H1 (cell line): ENCODE data around the gene KNDC1. TPM values are rescaled to one million over a fixed set of nuclear protein-coding genes. Genes with fewer than 3 reads are reported as not detected.

Experiments
- CTCF ChIA-PET: fragments of 300-600 bp; sonication (Branson Sonifier 250); formaldehyde crosslinking; loops from one replicate; lab custom pipeline; 2021; ENCODE audit not compliant: partially characterized antibody; lab: Charles Lee
- POLR2A ChIA-PET: fragments of 300-600 bp; sonication (Branson Sonifier 250); formaldehyde crosslinking; loops from one replicate; lab custom pipeline; 2021; ENCODE audit warnings: inconsistent platforms; ENCODE audit not compliant: partially characterized antibody; lab: Charles Lee
- DNase-seq, 2 experiments: peaks; one replicate each; pipeline versions ENCODE4 v3.0.0 to v3.0.0-alpha.2; 2010 to 2022; ENCODE audit warnings: low spot score in 2 of 2, low read depth in 1 of 2, mixed read lengths in 1 of 2
- FAIRE-seq: peaks from 2 replicates; lab custom pipeline; 2011; peaks lifted over from hg19 to GRCh38; lab: Jason Lieb, UNC
- H2AFZ ChIP-seq: 2 replicates; pipeline ENCODE4 v1.8.1; 2012; ENCODE audit warnings: low read length, inconsistent platforms
- H2AK5ac ChIP-seq: 2 replicates; pipeline ENCODE4 v1.6.1; 2013; ENCODE audit warnings: low read depth, low read length
- H2BK120ac ChIP-seq: replicated peaks from 2 replicates; pipeline ENCODE3; 2013; ENCODE audit warnings: low read depth, low read length, inconsistent platforms
- H2BK12ac ChIP-seq: 2 replicates; pipeline ENCODE4 v1.6.1; 2013; ENCODE audit warnings: low read depth, low read length
- H2BK15ac ChIP-seq: 2 replicates; pipeline ENCODE4 v1.6.1; 2013; ENCODE audit warnings: low read length
- H2BK20ac ChIP-seq: 2 replicates; pipeline ENCODE4 v1.6.1; 2013; ENCODE audit warnings: low read length
- H2BK5ac ChIP-seq: 2 replicates; pipeline ENCODE4 v1.6.1; 2013; ENCODE audit warnings: low read depth, low read length
- H3K14ac ChIP-seq: 2 replicates; pipeline ENCODE4 v1.6.1; 2013; ENCODE audit warnings: inconsistent platforms; ENCODE audit not compliant: insufficient read length
- H3K18ac ChIP-seq: 2 replicates; pipeline ENCODE4 v1.6.1; 2013; ENCODE audit warnings: low read length; ENCODE audit errors: extremely low read depth
- H3K23ac ChIP-seq: 2 replicates; pipeline ENCODE4 v1.6.1; 2013; ENCODE audit warnings: inconsistent platforms; ENCODE audit not compliant: insufficient read length
- H3K23me2 ChIP-seq: 2 replicates; pipeline ENCODE4 v1.6.1; 2013; ENCODE audit warnings: low read depth, low read length
- H3K27ac ChIP-seq: 2 replicates; pipeline ENCODE4 v1.6.1; 2011; ENCODE audit warnings: low read depth, low read length, inconsistent platforms
- H3K27me3 ChIP-seq, 4 experiments: replicated peaks in 1 of 4; 1 replicate in 1 of 4; 2 replicates in 3 of 4; pipeline versions ENCODE4 v1.6.1 to v1.8.1; 2011 to 2013; ENCODE audit warnings: low read length in 3 of 4, mild to moderate bottlenecking in 3 of 4, inconsistent platforms in 2 of 4, mixed read lengths in 2 of 4, moderate library complexity in 1 of 4; ENCODE audit not compliant: control insufficient read depth in 3 of 4, insufficient read depth in 3 of 4; ENCODE audit errors: extremely low read depth in 1 of 4
- H3K36me3 ChIP-seq, 4 experiments: 2 replicates each; pipeline versions ENCODE4 v1.6.1 to v1.8.1; 2011 to 2013; ENCODE audit warnings: mild to moderate bottlenecking in 4 of 4, low read length in 3 of 4, moderate library complexity in 2 of 4, control low read depth in 1 of 4, inconsistent platforms in 1 of 4; ENCODE audit not compliant: insufficient read depth in 4 of 4, control insufficient read depth in 2 of 4
- H3K4ac ChIP-seq: replicated peaks from 2 replicates; pipeline ENCODE3; 2013; ENCODE audit warnings: low read length, low read depth, mixed read lengths, inconsistent platforms; ENCODE audit not compliant: insufficient read length
- H3K4me1 ChIP-seq, 4 experiments: replicated peaks in 1 of 4; 1 replicate in 1 of 4; 2 replicates in 3 of 4; pipeline versions ENCODE4 v1.6.1 to v1.8.1; 2011 to 2013; ENCODE audit warnings: low read length in 3 of 4, inconsistent platforms in 2 of 4, mixed read lengths in 1 of 4; ENCODE audit not compliant: insufficient read depth in 4 of 4, control insufficient read depth in 3 of 4
- H3K4me2 ChIP-seq, 2 experiments: 2 replicates each; pipeline versions ENCODE4 v1.6.1 to v1.8.1; 2011 to 2013; ENCODE audit warnings: low read depth in 2 of 2, low read length in 2 of 2, control low read depth in 1 of 2, inconsistent platforms in 1 of 2, mild to moderate bottlenecking in 1 of 2; ENCODE audit not compliant: insufficient read depth in 1 of 2
- H3K4me3 ChIP-seq, 4 experiments: fragments of 200-600, 300-600 bp in 1 of 4; sonication (generic), shearing (Covaris generic), sonication (Bioruptor Twin) in 1 of 4; 2 replicates each; pipeline versions ENCODE4 v1.5.1 to v1.8.1; 2011 to 2016; ENCODE audit warnings: low read length in 4 of 4, low read depth in 3 of 4, control low read depth in 2 of 4, inconsistent platforms in 2 of 4, mild to moderate bottlenecking in 2 of 4, mixed read lengths in 1 of 4, moderate library complexity in 1 of 4; ENCODE audit not compliant: insufficient read depth in 2 of 4; ENCODE audit errors: extremely low read depth in 1 of 4
- H3K56ac ChIP-seq: replicated peaks from 2 replicates; pipeline ENCODE3; 2013; ENCODE audit warnings: low read depth, mild to moderate bottlenecking, mixed read lengths, low read length, inconsistent platforms; ENCODE audit not compliant: insufficient read length
- H3K79me1 ChIP-seq: 2 replicates; pipeline ENCODE4 v1.6.1; 2013; ENCODE audit warnings: low read depth, low read length, control low read depth
- H3K79me2 ChIP-seq, 2 experiments: 2 replicates each; pipeline versions ENCODE4 v1.6.1 to v1.8.1; 2012 to 2013; ENCODE audit warnings: low read length in 2 of 2, mild to moderate bottlenecking in 2 of 2, inconsistent platforms in 1 of 2; ENCODE audit not compliant: insufficient read depth in 2 of 2, control insufficient read depth in 1 of 2
- H3K9ac ChIP-seq, 4 experiments: replicated peaks in 1 of 4; 1 replicate in 1 of 4; 2 replicates in 3 of 4; pipeline versions ENCODE4 v1.6.1 to v1.8.1; 2011 to 2013; ENCODE audit warnings: low read depth in 3 of 4, low read length in 3 of 4, control low read depth in 2 of 4, mild to moderate bottlenecking in 2 of 4, moderate library complexity in 2 of 4, inconsistent platforms in 1 of 4; ENCODE audit errors: extremely low read depth in 1 of 4
- H3K9me3 ChIP-seq, 2 experiments: 2 replicates each; pipeline versions ENCODE4 v1.6.1 to v1.8.1; 2012 to 2013; ENCODE audit warnings: mild to moderate bottlenecking in 2 of 2, moderate library complexity in 2 of 2, control low read depth in 1 of 2, inconsistent platforms in 1 of 2, low read depth in 1 of 2, low read length in 1 of 2, mixed read lengths in 1 of 2; ENCODE audit not compliant: insufficient read depth in 2 of 2
- H4K20me1 ChIP-seq, 2 experiments: replicated peaks in 1 of 2; 2 replicates each; pipeline versions ENCODE3 to v1.8.1; 2011 to 2013; ENCODE audit warnings: inconsistent platforms in 2 of 2, low read length in 2 of 2, mild to moderate bottlenecking in 1 of 2; ENCODE audit not compliant: insufficient read depth in 2 of 2, control insufficient read depth in 1 of 2
- H4K5ac ChIP-seq: 2 replicates; pipeline ENCODE4 v1.6.1; 2013; ENCODE audit warnings: low read length, low read depth, mixed read lengths, inconsistent platforms; ENCODE audit not compliant: insufficient read length
- H4K8ac ChIP-seq: 2 replicates; pipeline ENCODE4 v1.8.0; 2013; ENCODE audit warnings: mild to moderate bottlenecking, moderate library complexity, low read length, inconsistent platforms; ENCODE audit not compliant: insufficient read depth; ENCODE audit errors: extremely low read depth
- H4K91ac ChIP-seq: replicated peaks from 2 replicates; pipeline ENCODE3; 2013; ENCODE audit warnings: low read length, mixed read lengths, inconsistent platforms; ENCODE audit not compliant: insufficient read length
- BCL11A ChIP-seq, 2 experiments: IDR thresholded peaks; one replicate each; pipeline ENCODE4 v1.6.1; 2011; ENCODE audit warnings: low read depth in 2 of 2, low read length in 2 of 2, mild to moderate bottlenecking in 2 of 2
- BRCA1 ChIP-seq: IDR thresholded peaks from 2 replicates; pipeline ENCODE4 v1.6.1; 2012; ENCODE audit warnings: low read depth, low read length, improper control_type of control experiment
- CBX5 ChIP-seq: fragments of 300-800, 300-1000 bp; sonication (generic); IDR thresholded peaks from 2 replicates; pipeline ENCODE4 v1.7.1; 2016; ENCODE audit warnings: antibody characterized with exemption, low read length, low read depth
- CHD1 ChIP-seq: IDR thresholded peaks from 2 replicates; pipeline ENCODE4 v1.6.1; 2012; ENCODE audit warnings: low read depth, low read length, improper control_type of control experiment
- GTF2F1 ChIP-seq: IDR thresholded peaks from 2 replicates; pipeline ENCODE4 v1.6.1; 2012; ENCODE audit warnings: low read depth, low read length, improper control_type of control experiment, borderline replicate concordance
- HDAC6 ChIP-seq: IDR thresholded peaks from one replicate; pipeline ENCODE4 v1.7.1; 2012; ENCODE audit warnings: low read depth, mild to moderate bottlenecking, inconsistent platforms, low read length, moderate library complexity
- KDM5A ChIP-seq: fragments of 200-600 bp; IDR thresholded peaks from 2 replicates; pipeline ENCODE4 v1.7.1; 2012; ENCODE audit warnings: mild to moderate bottlenecking, low read length, inconsistent platforms, mixed read lengths
- NRF1 ChIP-seq: IDR thresholded peaks from 2 replicates; pipeline ENCODE4 v1.6.1; 2011; ENCODE audit warnings: mild to moderate bottlenecking, low read depth, low read length, improper control_type of control experiment
- POLR2AphosphoS5 ChIP-seq: IDR thresholded peaks from 2 replicates; pipeline ENCODE4 v1.6.1; 2011; ENCODE audit warnings: low read depth, low read length
- SIX5 ChIP-seq: IDR thresholded peaks from 2 replicates; pipeline ENCODE4 v1.6.1; 2011; ENCODE audit warnings: mild to moderate bottlenecking, low read depth, low read length
- SP4 ChIP-seq: IDR thresholded peaks from 2 replicates; pipeline ENCODE4 v1.6.1; 2012; ENCODE audit warnings: low read length, inconsistent platforms
- SUZ12 ChIP-seq: fragments of 200-600 bp; sonication (generic); IDR thresholded peaks from 2 replicates; pipeline ENCODE4 v1.6.1; 2012; ENCODE audit warnings: mild to moderate bottlenecking, inconsistent platforms, low read length, moderate library complexity, mixed read lengths
- YY1 ChIP-seq: IDR thresholded peaks from 2 replicates; pipeline ENCODE4 v1.6.1; 2011; ENCODE audit warnings: low read depth, mild to moderate bottlenecking, low read length
- WGBS, 2 experiments: shearing (Covaris generic) in 1 of 2; methylation state at CpG; one replicate each; pipeline versions ENCODE4 v1.1.6 to v1.1.7; 2013 to 2015; ENCODE audit warnings: low lambda C conversion rate in 2 of 2, mixed read lengths in 2 of 2, inconsistent platforms in 1 of 2, low coverage in 1 of 2, missing lambda C conversion rate in 1 of 2; ENCODE audit not compliant: insufficient replicate concordance in 2 of 2, insufficient coverage in 1 of 2, insufficient read length in 1 of 2; ENCODE audit errors: extremely low coverage in 1 of 2, missing lambda C conversion rate in 1 of 2; 5-methylcytosine and 5-hydroxymethylcytosine counted together
- polyA plus RNA-seq, 7 experiments: library from polyadenylated mRNA; depleted of rRNA in 3 of 7; stranded (reverse) in 5 of 7; unstranded in 2 of 7; fragments of >200 nt in 5 of 7; fragments of 200-250 nt in 2 of 7; gene quantifications; 1 replicate in 5 of 7; 2 replicates in 1 of 7; 4 replicates in 1 of 7; pipeline versions ENCODE4 v1.2.1 to v1.2.3, GENCODE V29; 2011 to 2013; ENCODE audit warnings: missing spikeins in 2 of 7, mixed read lengths in 2 of 7
- total RNA-seq: library from RNA; stranded (reverse); fragmentation: NEBNext Ultra II Directional; extraction: Animal tissue kit (Norgen Biotek cat#: 25700); gene quantifications from 2 replicates; pipeline ENCODE4 v1.2.1, GENCODE V29; 2021
- TF ChIP-seq, protein P1 (sequence below): IDR thresholded peaks from 2 replicates; pipeline ENCODE4 v1.6.1; 2012; ENCODE audit warnings: inconsistent platforms

Gene KNDC1
- total and polyA plus RNA-seq, 2 of the 8 experiments (the other 6 are each of a cell fraction or from before 2014, with no cell fraction given), result 7.5 to 16.7 TPM

DNA sequence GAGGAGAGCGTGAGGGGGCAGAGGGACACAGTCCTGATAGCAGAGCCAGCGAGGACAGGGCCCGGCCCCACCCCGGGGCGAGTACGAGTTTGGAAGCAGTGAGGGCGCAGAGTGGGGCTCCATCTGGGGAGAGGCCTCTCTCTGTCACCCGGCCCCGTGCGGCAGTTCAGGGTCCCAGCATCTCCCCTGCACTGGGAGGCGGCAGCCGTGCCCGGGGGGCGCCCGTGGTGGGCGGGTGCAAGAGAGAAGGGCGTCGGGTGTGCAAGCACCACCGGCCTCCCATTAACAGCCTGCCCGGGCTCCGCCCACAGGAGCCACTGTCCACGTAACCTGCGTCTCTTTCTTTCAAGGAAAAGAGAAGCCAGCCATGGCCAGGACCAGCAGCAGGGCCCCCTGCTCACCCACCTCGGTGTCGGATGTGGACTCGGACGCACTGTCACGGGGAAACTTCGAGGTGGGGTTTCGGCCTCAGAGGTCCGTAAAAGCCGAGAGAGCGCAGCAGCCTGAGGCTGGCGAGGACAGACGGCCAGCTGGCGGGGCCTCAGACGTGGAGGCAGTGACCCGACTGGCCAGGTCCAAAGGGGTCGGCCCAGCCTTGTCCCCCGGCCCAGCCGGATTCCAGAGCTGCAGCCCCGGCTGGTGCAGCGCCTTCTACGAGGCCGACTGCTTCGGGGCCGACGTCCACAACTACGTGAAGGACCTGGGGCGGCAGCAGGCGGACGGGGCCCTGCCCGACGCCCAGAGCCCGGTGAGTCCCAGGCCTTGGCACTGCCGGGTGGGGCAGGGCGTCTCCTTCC lies 41.3 kb downstream of the KNDC1 start:
- DNase-seq (no peak), FAIRE-seq (no peak)
- Histone ChIP-seq H2BK12ac (no peak overlapping the region), H4K20me1 (peaks cover 0 to 2% of the 10 kb centered on the region in 2 experiments), H3K23me2 (no peaks in the 10 kb centered on the region), H3K56ac (no peak overlapping the region), H2BK120ac (no peak overlapping the region), H4K5ac (no peak overlapping the region), H3K4me1 (no peaks in the 10 kb centered on the region), H2BK20ac (no peak overlapping the region), H3K9ac (no peak overlapping the region), H3K27me3 (no peaks in the 10 kb centered on the region), H2AK5ac (no peak overlapping the region), H3K4ac (no peak overlapping the region), H3K9me3 (no peaks in the 10 kb centered on the region), H2AFZ (no peak overlapping the region), H2BK5ac (no peak overlapping the region), H3K27ac (no peak overlapping the region), H2BK15ac (no peak overlapping the region), H3K4me3 (no peak overlapping the region), H3K79me1 (no peaks in the 10 kb centered on the region), H3K4me2 (no peak overlapping the region), H3K18ac (no peak overlapping the region), H3K14ac (no peak overlapping the region), H3K36me3 (peaks cover 0 to 10% (median 0%) of the 10 kb centered on the region in 4 experiments; a peak in 2 of 8 replicates), H3K23ac (no peak overlapping the region), H3K79me2 (no peaks in the 10 kb centered on the region), H4K91ac (no peak overlapping the region), H4K8ac (no peak overlapping the region)
- CTCF ChIA-PET, result interaction anchor here (0.6 to 1.3 kb wide), 2 partner anchors 58 to 261 kb away, joined by 3 to 5 read pairs; no protein-coding TSS in a partner anchor
- POLR2A ChIA-PET, result no interaction called here
- 91% methylated on average over 44 of the region's 57 CpGs; no CpG with 5 or more reads in 1 of the 2 experiments for WGBS, 2 experiments
- no peak for TF ChIP-seq BRCA1
- no peak for TF ChIP-seq GTF2F1
- TF ChIP-seq KDM5A, result no peak
- TF ChIP-seq, protein P1, sequence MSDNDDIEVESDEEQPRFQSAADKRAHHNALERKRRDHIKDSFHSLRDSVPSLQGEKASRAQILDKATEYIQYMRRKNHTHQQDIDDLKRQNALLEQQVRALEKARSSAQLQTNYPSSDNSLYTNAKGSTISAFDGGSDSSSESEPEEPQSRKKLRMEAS, result no peak
- TF ChIP-seq POLR2AphosphoS5, result no peak
- TF ChIP-seq SUZ12, result no peak
- no peak for TF ChIP-seq SP4
- TF ChIP-seq HDAC6, result no peak
- TF ChIP-seq YY1, result no peak
- TF ChIP-seq CBX5, result no peak
- no peak for TF ChIP-seq BCL11A (IDR thresholded peaks at IDR 0.05; ENCODE audit: low read depth in 2 of 2, low read length in 2 of 2)
- no peak for TF ChIP-seq SIX5
- no peak for TF ChIP-seq NRF1
- no peak for TF ChIP-seq CHD1
